Fibroblast of skin of scalp (primary cell): Measurements from ENCODE around the gene QSOX1.
A peak's percentile ranks its signal among the peaks of the same experiment; 100 is the strongest.

Experiments used
- DNase-seq: peaks from one replicate; pipeline ENCODE4 v3.0.0-alpha.2; 2013

The QSOX1 gene

GRCh38 chr1:180252638-180253536 lies 98.2 kb downstream of the QSOX1 start:
- DNase-seq = peak; percentile 65
